KBM-7 (cell line): ENCODE results near the gene RNF144B.

Source experiments
- DNase-seq: peaks from one replicate; pipeline ENCODE4 v3.0.0-alpha.2; 2015
- in situ Hi-C: fragments of 300-500 bp; cut with MboI; formaldehyde crosslinking; loops from 2 replicates; pipeline ENCODE4 v1.14.3; 2020; ENCODE audit warnings: low sequenced_read_pairs, low pct_unique_long_range_greater_than_20kb, mixed read lengths

RNF144B gene

DNA sequence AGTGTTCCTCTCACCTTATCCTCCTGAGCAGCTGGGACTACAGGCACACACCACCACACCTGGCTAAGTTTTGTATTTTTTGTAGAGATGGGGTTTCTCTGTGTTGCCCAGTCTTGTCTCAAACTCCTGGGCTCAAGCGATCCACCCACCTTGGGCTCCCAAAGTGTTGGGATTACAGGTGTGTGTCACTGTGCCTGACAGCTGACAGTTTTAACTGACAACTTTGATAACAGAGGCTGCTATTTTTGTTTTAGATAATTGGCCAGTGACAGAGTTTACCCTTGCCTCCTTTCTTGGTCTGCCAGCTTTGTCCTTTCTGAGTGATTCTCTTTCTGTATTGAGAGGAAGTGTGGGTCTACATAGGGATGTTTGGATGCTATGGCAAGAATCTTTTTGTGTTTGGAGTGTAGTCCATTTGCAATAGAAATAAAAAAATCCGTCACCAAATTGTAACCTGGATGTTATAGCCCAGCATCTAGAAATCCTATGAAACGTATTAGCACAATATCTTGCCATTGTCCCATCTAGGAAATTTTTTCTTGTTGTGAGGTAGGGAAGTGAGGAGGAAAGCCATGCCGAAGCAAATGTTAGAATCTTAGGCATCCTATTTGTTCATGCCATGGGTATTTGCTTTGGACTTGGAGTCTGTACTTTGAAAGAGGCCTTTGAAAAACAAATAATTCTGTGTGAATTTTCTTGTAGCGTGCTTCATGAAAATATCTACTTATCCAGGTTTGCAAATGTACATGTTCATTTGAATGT lies 80.8 kb downstream of the RNF144B start:
- in situ Hi-C loops, result no loop called here
- no peak for DNase-seq

DNA sequence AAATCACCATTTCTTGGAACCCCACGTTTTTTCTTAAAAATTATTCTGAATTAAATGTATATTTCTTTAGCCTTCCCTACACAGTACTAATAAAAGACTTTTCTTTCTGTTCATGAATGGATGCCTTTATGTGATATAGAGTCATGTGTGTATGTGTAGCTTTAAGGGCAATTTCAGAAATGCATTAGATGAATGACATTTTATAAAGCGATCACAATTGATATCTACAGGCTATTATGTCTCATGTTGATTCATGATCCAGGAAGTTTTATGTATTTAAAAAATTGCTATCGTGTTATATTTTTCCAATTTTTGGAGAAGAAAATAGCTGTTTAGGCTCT lies 81.3 kb downstream of the RNF144B start:
- in situ Hi-C loops, result no loop called here
- DNase-seq, result no peak

GRCh38 chr6:18469536-18469935 lies 82.4 kb downstream of the RNF144B start:
- in situ Hi-C loops, result no loop called here
- no peak for DNase-seq

- in situ Hi-C loops, result no loop called here
Measured at GRCh38 chr6:18471232-18471964, 84.2 kb downstream of the RNF144B start.

DNA sequence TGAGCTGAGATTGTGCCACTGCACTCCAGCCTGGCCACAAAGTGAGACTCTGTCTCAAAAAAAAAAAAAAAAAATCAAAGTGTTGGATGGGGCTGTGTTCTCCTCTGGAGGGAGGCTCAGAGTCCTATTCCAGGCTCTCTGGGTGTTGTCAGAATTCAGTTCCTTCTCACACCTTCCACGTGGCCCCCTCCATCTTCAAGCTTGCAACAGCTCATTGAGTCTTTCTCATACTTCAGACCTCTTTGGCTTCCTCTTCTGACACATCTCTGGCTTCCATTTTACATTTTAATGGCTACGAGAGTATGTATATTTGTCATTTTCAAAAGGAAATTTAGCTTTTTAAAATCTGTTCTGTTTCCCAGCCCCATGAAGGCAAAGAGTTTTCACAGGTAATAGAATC lies 85.8 kb downstream of the RNF144B start:
- in situ Hi-C loops, result no loop called here

More at GRCh38 chr6:18471232-18471964, 84.2 kb downstream of the RNF144B start:
- no peak for DNase-seq

GRCh38 chr6:18473755-18474154 lies 86.6 kb downstream of the RNF144B start:
- in situ Hi-C loops, result no loop called here
- DNase-seq, result no peak

More for the DNA sequence above, 85.8 kb downstream of the RNF144B start:
- no peak for DNase-seq

DNA sequence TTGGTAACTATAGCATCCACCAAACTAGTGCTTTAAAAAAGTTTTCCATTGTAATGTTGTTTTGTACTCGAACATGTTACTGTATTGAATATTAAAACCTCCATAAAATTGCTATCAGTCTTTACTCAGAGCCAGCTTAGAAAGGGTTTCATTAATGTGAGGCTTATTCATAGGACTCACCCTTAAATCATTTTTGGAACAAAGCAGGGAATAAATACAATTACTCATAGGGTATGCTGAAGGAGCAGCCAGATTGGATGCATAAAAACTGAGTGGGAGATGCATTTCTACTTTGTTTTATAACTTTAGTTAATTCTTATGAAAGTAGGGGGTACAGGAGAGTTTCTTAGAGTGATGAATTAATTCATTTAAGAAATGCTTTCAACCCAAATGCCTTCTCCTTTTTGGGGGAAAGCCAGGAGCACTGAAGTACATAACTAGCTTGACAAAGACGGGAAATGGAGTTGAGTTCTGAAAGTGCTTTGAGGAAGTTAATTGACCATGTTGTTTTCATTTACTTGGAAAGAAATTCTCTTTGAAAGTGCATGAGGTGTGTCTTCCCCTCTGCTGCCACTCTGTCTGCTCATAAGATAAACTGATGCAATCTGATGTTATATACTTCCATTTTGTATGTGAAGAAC lies 90.3 kb downstream of the RNF144B start:
- in situ Hi-C loops, result no loop called here
- DNase-seq, result peak; percentile 4

- DNase-seq, result no peak
Measured at GRCh38 chr6:18478610-18479009, 91.5 kb downstream of the RNF144B start.

DNA sequence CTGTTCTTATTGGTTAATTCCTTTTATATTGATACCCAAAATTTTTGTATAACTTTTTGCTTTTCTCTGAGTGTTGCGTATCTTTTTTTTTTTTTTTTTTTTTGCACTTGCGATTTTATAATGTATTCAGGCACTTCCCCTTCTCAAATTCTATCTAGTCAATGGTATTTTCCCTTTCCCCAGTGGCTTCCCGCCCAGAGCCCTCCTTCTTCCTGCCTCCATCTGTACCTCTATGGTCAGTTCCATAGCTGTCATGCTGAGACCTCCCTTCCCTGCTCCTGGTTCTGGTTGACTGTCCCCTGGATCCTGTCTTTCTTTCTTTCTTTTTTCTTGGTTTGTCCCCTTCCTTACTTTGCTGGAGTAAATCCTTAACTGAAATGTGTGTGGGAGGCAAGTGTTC lies 94.7 kb downstream of the RNF144B start:
- in situ Hi-C loops, result no loop called here
- no peak for DNase-seq

More at GRCh38 chr6:18478610-18479009, 91.5 kb downstream of the RNF144B start:
- in situ Hi-C loops, result no loop called here

DNA sequence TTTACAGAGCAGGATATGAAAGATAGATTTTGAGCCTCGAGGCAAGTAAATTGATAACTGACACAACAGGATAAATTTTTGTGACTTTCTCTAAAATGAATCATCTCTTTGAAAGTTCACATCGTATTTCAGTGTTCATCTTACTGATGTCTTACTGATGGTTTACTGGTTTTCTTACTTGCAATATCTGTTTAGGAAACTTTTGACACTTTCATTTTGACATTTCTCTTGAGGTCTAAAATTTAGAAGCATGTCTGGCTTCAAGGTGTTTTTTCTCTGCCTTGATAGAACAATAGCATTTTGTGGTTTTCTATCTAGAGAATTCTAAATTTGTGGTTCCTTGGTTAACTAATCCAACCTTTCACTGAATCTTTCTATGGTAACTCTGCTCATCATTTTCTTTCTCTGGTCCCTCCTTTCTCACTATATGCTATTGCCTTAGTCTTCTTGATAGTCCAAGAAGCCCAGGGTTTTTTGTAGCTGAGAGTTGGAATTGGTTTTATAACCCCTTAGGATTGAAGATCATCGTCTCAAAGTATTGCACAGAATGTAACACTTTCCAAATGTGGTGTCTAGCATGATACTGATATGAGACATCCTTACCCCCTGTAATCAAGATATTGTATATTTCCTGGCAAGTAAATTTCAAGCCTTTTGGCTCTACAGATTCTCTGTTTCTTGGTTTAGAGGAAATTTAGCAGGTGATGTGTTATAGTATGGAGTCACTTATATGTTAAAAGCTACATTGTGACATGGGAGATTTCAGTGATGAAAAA lies 98.7 kb downstream of the RNF144B start:
- no peak for DNase-seq
- in situ Hi-C loops, result no loop called here

- in situ Hi-C loops, result no loop called here
Measured at GRCh38 chr6:18488004-18488403, 100.9 kb downstream of the RNF144B start.

DNA sequence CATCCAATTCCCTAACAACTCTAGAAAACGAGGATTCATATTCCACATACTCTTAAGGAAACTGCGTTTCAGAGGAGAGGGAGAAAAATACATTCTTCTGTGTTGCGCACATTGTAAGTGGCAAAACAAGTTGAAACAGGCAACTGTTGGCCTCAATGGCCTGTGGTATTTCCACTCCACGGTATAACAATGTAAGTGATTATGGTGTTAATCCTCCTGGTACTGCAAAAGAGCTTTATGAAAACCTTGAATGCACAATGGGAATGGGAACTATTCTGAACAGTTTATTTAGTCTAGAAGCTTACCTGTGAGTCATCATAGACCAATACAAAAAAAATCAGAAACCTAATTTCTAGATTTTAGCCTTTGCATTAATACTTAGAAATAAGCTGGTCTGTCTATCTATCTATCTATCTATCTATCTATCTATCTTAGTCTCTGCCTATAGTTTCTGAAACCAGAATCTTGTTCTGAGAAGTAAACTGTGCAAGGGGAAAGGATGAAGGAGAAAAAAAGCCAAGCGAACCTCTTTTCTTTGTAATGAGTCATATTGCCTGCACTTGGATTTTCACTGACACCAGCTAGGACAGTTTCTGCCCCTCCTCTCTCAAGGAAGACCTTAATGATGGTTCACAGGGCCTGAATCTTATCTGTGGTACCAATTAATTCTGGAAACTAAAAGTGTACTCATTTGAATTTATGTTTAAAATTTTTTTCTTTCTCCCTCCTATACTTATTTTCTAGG lies 101.5 kb downstream of the RNF144B start:
- no peak for DNase-seq
- in situ Hi-C loops, result no loop called here

More at GRCh38 chr6:18488004-18488403, 100.9 kb downstream of the RNF144B start:
- no peak for DNase-seq

DNA sequence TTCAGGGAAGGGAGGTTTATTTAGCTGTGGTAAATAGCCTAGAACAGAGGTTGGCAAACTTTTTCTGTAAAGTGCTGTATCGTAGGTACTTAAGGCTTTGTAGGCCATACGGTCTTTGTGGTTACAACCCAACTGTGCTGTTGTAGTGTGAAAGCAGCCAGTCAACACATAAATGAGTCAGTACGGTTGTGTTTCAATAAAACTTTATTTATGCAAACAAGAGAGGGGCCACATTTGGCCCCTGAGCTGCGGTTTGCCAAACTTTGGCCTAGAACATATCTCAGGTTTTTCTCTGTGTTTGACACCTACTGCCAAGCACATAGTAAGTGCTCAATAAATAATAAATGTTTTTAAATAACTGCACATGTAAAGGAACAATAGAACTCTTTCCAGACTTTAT lies 102.2 kb downstream of the RNF144B start:
- in situ Hi-C loops, result no loop called here
- DNase-seq, result no peak

- no peak for DNase-seq
- in situ Hi-C loops, result no loop called here
Measured at GRCh38 chr6:18491308-18492045, 104.3 kb downstream of the RNF144B start.

DNA sequence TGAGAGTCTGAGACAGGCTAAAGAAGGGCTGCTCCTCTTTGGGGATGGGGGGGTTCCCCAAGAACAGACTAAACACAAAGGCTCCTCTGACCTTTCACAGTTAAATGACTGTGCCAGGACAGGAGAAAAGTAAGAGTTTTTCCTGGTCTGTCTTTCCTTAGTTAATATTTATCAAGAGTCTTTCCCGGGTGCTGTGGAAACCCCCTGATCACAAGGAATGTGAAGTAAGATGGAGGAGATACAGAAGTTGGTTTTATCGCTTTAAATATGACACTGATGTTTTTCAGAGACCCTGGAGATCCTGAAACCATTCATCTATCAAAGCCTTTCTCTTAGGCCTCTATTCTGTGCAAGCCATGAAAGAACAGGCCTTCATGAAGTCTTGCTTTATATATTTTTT lies 105.8 kb downstream of the RNF144B start:
- in situ Hi-C loops, result no loop called here
- DNase-seq, result no peak

DNA sequence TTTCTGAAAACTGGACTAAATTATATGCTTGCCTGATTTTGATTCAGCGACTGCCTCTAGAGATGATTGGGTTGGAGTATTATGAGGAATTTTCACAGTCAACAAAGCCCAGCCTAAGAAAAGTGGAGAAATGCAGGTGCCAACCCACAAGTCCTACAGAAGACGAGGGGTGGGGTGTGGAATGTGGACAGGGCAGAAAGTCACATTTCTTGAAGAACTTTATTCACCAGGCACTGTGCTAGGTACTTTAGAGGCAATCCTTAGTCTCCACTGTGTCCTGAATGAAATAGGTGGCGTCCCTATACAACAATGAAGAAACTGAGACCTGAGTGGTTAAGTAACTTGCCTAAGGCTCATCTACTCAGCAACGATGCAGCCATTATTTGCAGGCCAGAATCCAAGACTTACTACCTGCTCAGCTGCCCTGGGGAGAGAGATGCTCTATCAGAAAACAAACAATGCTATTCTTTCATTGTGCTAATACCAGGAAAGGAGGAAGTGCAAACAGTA lies 106.3 kb downstream of the RNF144B start:
- DNase-seq, result no peak
- in situ Hi-C loops, result no loop called here

GRCh38 chr6:18493925-18494324 lies 106.8 kb downstream of the RNF144B start:
- in situ Hi-C loops, result no loop called here
- DNase-seq, result no peak

DNA sequence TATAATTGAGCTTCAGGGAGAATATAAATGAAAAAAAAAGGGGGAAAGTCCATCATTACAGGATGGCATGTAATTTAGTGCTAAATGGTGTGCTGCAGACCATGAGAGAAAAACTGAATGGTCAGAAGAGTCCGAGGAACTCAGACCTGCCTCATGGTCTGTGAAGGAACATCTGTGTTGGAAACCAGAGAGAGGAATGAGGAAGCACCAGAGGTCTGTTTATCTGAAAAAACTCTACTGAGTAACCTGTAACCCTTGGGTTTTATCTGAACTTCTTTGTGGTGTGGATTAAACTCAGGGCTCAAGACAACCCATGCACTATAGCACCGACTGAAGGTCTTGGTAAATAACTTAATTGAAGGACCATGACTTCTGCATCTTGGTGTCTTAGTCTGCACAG lies 108.1 kb downstream of the RNF144B start:
- DNase-seq, result no peak
- in situ Hi-C loops, result no loop called here
